ENCODE measurements around the gene PRKN.

PRKN gene

DNA sequence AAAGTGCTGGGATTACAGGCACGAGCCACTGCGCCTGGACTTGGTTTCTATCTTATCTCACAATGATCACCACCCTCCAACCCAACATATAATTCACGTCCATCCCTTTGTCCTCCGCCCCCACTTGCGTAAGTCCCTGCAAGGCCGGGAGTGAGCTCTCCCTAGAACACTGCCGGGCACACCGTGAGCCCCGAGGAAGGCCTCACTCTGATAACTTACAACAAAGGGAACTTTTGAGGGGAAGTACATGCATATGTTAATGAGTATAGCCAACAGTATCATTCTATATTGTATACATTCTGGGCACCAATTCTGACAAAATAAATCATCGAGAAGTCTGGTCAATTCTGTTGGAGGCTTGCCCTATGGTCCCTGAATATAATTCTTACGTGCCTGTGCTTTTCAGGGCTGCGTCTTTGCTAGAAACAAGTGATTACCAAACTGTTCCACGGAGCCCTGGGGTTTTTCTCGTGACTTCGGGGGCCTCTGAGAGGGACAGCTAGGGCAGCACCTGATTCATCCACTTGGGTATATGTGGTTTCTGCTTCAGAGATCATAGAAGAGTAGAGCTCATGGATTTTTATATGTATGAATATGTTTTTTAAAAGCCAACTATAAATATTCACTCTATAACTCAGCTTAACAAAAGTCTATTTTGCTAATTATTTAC lies 983.9 kb downstream of the PRKN start:
- DNase-seq = no peak

- no peak for DNase-seq
Observed at GRCh38 chr6:161740486-161740885, 987.1 kb downstream of the PRKN start.

DNA sequence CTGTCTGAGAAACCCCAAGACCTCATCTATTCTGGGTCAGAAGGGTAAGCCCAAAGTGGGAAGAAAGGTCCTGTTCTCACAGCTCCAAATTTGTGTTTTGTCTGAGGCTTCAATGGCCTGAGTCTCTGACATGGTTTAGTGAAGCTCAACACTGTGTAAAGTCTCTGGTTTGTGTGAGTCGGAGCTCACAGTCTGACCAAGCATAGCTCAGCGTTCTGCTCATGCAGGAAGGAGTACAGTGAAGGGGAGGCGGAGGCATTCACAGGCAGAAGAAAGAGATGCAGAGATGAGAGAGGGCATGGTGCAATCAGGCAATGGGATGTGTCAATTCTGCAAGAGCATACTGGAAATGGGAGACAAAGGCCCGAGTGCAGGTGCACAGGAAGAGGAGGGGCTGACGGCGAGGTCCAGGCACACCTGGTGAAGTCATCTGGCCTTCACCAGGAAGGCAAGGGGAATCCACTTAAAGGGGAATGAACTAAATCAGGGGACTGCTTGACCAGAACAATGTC lies 990.7 kb downstream of the PRKN start:
- DNase-seq = no peak

- no peak for DNase-seq
Observed at GRCh38 chr6:161736326-161736725, 991.2 kb downstream of the PRKN start.

GRCh38 chr6:161732594-161732993 lies 995.0 kb downstream of the PRKN start:
- no peak for DNase-seq

DNA sequence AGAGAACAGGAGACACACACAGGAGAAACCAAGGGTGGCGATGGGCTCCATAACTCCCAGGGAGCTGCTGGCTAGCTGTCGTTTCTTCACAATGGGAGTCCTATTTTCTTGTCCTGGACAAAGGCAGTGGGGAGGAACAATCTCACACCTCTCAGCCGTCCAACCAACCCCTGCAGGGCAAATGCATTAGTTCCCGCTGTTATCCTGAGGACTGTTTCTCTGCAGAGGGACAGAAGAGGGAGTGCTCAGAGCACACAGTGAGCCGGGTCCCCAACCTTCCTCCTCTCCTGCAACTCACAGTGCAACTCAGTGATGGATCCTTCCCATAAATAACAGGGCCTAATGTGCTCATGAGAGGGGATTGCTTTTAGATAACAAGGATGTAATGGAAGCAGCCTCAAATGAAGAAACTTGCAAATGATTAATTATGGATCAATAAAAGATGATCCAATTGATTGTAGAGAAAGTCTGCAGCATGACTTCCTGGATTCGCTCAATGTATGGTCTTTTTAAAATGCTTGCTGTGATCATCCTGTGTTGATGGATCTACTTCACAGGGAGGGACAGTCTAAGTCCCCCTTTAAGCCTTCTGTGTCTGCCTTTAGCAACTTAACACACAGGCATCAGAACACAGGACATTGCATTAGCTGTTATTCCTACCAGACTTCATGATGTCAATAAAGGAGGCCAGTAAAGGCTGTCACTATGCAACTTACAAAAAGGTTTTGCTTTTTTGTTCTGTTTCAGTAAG lies 1000.3 kb downstream of the PRKN start:
- no peak for DNase-seq

DNA sequence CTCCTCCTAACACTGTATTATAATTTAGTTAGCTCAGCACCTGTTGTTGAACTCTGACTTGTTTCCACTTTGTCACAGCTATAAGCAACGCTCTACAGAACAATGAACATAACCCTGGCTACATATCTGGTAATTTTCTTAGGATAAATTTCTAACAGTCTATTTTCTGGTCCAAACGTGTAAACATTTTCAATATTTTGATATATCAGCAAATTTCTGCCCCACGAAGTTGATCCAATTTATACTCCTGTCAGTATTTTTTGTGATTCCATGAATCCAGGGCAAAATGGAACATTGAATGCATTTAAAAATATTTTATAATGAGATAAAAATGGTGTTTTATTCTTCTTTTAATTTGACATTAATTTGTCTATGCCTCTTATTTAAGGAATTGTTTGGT lies 1005.2 kb downstream of the PRKN start:
- DNase-seq = no peak

GRCh38 chr6:161721511-161721910 lies 1006.1 kb downstream of the PRKN start:
- no peak for DNase-seq

- no peak for DNase-seq
Observed at GRCh38 chr6:161716176-161716575, 1011.4 kb downstream of the PRKN start.

GRCh38 chr6:161711938-161712337 lies 1015.6 kb downstream of the PRKN start:
- no peak for DNase-seq

GRCh38 chr6:161711515-161711914 lies 1016.1 kb downstream of the PRKN start:
- no peak for DNase-seq

GRCh38 chr6:161710698-161711097 lies 1016.9 kb downstream of the PRKN start:
- DNase-seq = no peak

DNA sequence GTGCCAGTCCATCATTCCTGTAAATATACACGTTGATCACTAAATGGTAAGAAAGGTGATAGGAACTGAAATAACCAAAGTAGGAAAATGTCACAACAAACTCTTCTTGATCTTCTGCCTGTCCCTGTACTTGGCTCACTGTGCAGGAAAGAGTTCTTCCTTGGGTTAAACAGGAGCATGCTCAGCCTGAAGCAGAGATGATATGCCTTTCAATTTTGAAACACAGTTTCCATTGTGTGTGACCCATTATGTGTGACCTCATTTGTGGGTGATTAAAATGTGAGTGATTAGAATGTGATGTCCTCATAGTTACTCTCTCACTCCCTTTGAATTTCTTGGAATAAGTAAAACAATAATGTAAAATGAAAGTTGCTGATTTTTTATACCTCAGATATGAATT lies 1026.5 kb downstream of the PRKN start:
- DNase-seq = no peak

GRCh38 chr6:161696801-161697200 lies 1030.8 kb downstream of the PRKN start:
- DNase-seq = no peak

GRCh38 chr6:161694995-161695394 lies 1032.6 kb downstream of the PRKN start:
- no peak for DNase-seq

DNA sequence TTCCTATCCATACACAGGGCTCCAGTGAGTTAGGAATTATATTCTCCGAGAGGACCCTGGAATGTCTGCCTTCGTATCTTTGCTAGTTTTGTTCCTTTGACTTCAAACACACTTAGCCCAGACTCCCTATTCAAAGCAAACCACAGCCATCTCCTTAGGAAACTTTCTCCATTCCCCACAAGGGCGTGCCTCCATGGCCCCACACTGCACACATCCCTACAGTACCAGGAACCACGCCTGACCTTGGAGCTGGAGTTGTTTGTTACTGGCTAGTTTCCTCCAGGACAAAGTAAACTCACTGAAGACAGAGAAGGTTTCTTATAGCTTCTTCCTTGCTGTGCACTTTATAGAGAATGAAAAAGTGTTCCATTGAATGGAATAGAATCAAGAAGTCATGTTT lies 1040.9 kb downstream of the PRKN start:
- DNase-seq = no peak

DNA sequence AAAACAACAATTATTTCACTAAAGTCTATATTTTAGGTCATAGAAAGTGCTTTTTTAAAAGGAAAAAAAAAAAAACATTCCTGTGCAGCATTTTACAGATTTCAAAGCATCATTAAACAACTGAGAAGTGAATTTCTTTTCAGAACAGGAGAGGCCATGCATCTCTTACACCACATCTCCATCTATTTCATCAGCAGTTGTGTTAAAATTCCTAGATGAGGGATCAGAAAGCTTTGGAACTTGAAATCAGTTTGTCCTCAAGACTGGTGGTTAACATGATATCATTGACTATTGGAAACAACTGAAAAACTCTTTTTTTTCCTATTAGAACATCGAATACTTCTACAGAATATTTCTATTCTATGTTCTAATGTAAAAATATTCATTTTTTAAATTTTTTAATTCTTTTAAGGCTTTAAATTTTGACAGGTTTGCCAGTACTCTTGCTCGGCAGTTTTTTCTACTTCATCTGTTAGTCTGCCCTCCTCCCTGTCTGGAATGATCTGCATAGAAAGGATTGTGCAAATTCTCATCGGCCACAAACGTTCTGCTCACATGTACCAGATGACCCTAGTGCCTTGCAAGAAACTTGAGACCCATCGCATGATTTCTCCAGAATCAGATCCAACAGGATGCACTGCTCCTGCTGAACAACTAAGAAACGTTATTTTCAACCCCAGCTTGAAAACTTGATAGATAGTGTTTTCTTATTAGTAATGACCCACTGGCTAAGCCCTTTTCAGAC lies 1042.7 kb downstream of the PRKN start:
- DNase-seq = no peak

DNA sequence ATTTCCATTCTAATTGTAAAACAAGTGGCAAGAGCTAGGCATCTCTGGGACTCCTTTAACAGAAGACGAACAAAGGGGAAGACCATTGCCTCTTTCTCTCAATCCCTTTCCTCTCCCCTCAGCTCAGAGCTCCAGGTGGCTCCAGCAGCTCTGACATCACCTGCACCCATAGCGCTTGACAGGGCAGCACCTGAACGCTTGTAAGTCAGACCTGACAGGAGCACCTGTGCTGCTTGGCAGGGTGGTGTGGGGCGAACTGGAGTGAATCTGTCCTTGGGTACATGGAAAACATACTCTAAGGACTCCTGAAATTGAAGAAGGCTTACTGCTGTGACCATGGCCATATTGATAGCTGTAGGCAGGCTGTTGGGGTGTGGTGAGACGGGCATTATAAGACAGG lies 1044.2 kb downstream of the PRKN start:
- DNase-seq = no peak

- DNase-seq = no peak
Observed at GRCh38 chr6:161682982-161683381, 1044.6 kb downstream of the PRKN start.

- DNase-seq = no peak
Observed at GRCh38 chr6:161679980-161680538, 1047.5 kb downstream of the PRKN start.

DNA sequence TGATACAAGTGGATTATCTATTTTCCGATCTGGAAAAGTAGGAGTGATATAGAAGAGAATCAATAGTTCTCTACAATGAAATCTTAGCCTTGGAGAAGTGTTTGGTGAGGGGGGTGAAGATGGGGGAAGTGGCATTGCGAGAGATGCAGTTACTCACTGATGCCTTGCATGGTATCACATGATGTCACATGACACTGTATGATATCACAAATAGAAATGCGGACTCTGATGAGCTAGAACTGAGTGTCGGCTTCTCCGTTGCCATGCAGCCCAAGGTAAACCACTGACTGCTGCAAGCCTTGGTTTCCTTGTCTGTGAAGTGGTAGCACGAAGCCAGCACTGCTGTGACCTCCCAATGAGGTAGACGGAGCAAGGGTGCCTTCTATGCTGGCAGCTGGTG lies 1050.4 kb downstream of the PRKN start:
- no peak for DNase-seq

- DNase-seq = no peak
Observed at GRCh38 chr6:161676586-161676985, 1051.0 kb downstream of the PRKN start.

DNA sequence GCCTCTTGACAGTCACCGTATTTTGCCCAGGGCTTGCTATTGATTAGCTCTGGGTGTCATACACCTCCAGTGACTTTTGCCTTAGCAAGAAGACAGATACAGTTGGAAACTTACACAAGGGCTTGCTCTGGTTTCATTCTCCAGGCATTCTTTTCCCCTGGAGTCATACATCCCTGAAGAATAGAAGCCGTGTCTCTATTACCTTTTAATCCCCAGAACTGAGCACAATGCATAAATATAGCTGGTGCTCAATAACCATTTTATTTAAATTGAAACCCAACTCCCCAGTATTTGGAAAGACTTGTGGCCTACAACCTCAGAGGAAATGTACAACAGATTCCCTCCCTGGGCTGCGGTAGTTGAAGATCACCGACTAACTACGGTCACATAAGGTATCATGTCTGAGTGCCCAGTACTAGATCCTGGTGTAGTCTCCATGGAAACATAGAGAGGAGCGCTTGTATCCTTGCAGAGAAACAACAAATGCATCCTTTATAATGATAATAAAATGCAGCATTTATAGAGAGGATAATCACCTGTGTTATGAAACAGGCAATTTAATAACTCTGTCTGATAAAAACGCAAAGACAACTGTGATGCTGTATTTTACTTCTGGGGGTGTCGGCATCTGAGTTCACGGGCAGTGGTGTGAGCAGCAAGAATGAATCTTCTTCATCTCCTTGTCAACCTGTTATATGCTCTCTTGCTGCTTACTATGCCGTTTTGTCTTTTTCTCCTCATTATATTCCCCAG lies 1052.5 kb downstream of the PRKN start:
- no peak for DNase-seq

Data from DMS79 treated with DMSO at 0.1 percent for 48 hours (cell line).